H1 (cell line): ENCODE results near the gene MVD. TPM values are rescaled to one million over a fixed set of nuclear protein-coding genes. Genes with fewer than 3 reads are reported as not detected.

ENCODE experiments used
- CTCF ChIA-PET: fragments of 300-600 bp; sonication (Branson Sonifier 250); formaldehyde crosslinking; loops from one replicate; lab custom pipeline; 2021; ENCODE audit not compliant: partially characterized antibody; lab: Charles Lee
- POLR2A ChIA-PET: fragments of 300-600 bp; sonication (Branson Sonifier 250); formaldehyde crosslinking; loops from one replicate; lab custom pipeline; 2021; ENCODE audit warnings: inconsistent platforms; ENCODE audit not compliant: partially characterized antibody; lab: Charles Lee
- DNase-seq, 2 experiments: peaks; one replicate each; pipeline versions ENCODE4 v3.0.0 to v3.0.0-alpha.2; 2010 to 2022; ENCODE audit warnings: low spot score in 2 of 2, low read depth in 1 of 2, mixed read lengths in 1 of 2
- FAIRE-seq: peaks from 2 replicates; lab custom pipeline; 2011; peaks lifted over from hg19 to GRCh38; lab: Jason Lieb, UNC
- H2AFZ ChIP-seq: 2 replicates; pipeline ENCODE4 v1.8.1; 2012; ENCODE audit warnings: low read length, inconsistent platforms
- H2AK5ac ChIP-seq: 2 replicates; pipeline ENCODE4 v1.6.1; 2013; ENCODE audit warnings: low read depth, low read length
- H2BK120ac ChIP-seq: replicated peaks from 2 replicates; pipeline ENCODE3; 2013; ENCODE audit warnings: low read depth, low read length, inconsistent platforms
- H2BK12ac ChIP-seq: 2 replicates; pipeline ENCODE4 v1.6.1; 2013; ENCODE audit warnings: low read depth, low read length
- H2BK15ac ChIP-seq: 2 replicates; pipeline ENCODE4 v1.6.1; 2013; ENCODE audit warnings: low read length
- H2BK20ac ChIP-seq: 2 replicates; pipeline ENCODE4 v1.6.1; 2013; ENCODE audit warnings: low read length
- H2BK5ac ChIP-seq: 2 replicates; pipeline ENCODE4 v1.6.1; 2013; ENCODE audit warnings: low read depth, low read length
- H3K14ac ChIP-seq: 2 replicates; pipeline ENCODE4 v1.6.1; 2013; ENCODE audit warnings: inconsistent platforms; ENCODE audit not compliant: insufficient read length
- H3K18ac ChIP-seq: 2 replicates; pipeline ENCODE4 v1.6.1; 2013; ENCODE audit warnings: low read length; ENCODE audit errors: extremely low read depth
- H3K23ac ChIP-seq: 2 replicates; pipeline ENCODE4 v1.6.1; 2013; ENCODE audit warnings: inconsistent platforms; ENCODE audit not compliant: insufficient read length
- H3K23me2 ChIP-seq: 2 replicates; pipeline ENCODE4 v1.6.1; 2013; ENCODE audit warnings: low read depth, low read length
- H3K27ac ChIP-seq: 2 replicates; pipeline ENCODE4 v1.6.1; 2011; ENCODE audit warnings: low read depth, low read length, inconsistent platforms
- H3K27me3 ChIP-seq, 4 experiments: replicated peaks in 1 of 4; 1 replicate in 1 of 4; 2 replicates in 3 of 4; pipeline versions ENCODE4 v1.6.1 to v1.8.1; 2011 to 2013; ENCODE audit warnings: low read length in 3 of 4, mild to moderate bottlenecking in 3 of 4, inconsistent platforms in 2 of 4, mixed read lengths in 2 of 4, moderate library complexity in 1 of 4; ENCODE audit not compliant: control insufficient read depth in 3 of 4, insufficient read depth in 3 of 4; ENCODE audit errors: extremely low read depth in 1 of 4
- H3K36me3 ChIP-seq, 4 experiments: 2 replicates each; pipeline versions ENCODE4 v1.6.1 to v1.8.1; 2011 to 2013; ENCODE audit warnings: mild to moderate bottlenecking in 4 of 4, low read length in 3 of 4, moderate library complexity in 2 of 4, control low read depth in 1 of 4, inconsistent platforms in 1 of 4; ENCODE audit not compliant: insufficient read depth in 4 of 4, control insufficient read depth in 2 of 4
- H3K4ac ChIP-seq: replicated peaks from 2 replicates; pipeline ENCODE3; 2013; ENCODE audit warnings: low read length, low read depth, mixed read lengths, inconsistent platforms; ENCODE audit not compliant: insufficient read length
- H3K4me1 ChIP-seq, 4 experiments: replicated peaks in 1 of 4; 1 replicate in 1 of 4; 2 replicates in 3 of 4; pipeline versions ENCODE4 v1.6.1 to v1.8.1; 2011 to 2013; ENCODE audit warnings: low read length in 3 of 4, inconsistent platforms in 2 of 4, mixed read lengths in 1 of 4; ENCODE audit not compliant: insufficient read depth in 4 of 4, control insufficient read depth in 3 of 4
- H3K4me2 ChIP-seq, 2 experiments: 2 replicates each; pipeline versions ENCODE4 v1.6.1 to v1.8.1; 2011 to 2013; ENCODE audit warnings: low read depth in 2 of 2, low read length in 2 of 2, control low read depth in 1 of 2, inconsistent platforms in 1 of 2, mild to moderate bottlenecking in 1 of 2; ENCODE audit not compliant: insufficient read depth in 1 of 2
- H3K4me3 ChIP-seq, 4 experiments: fragments of 200-600, 300-600 bp in 1 of 4; sonication (generic), shearing (Covaris generic), sonication (Bioruptor Twin) in 1 of 4; 2 replicates each; pipeline versions ENCODE4 v1.5.1 to v1.8.1; 2011 to 2016; ENCODE audit warnings: low read length in 4 of 4, low read depth in 3 of 4, control low read depth in 2 of 4, inconsistent platforms in 2 of 4, mild to moderate bottlenecking in 2 of 4, mixed read lengths in 1 of 4, moderate library complexity in 1 of 4; ENCODE audit not compliant: insufficient read depth in 2 of 4; ENCODE audit errors: extremely low read depth in 1 of 4
- H3K56ac ChIP-seq: replicated peaks from 2 replicates; pipeline ENCODE3; 2013; ENCODE audit warnings: low read depth, mild to moderate bottlenecking, mixed read lengths, low read length, inconsistent platforms; ENCODE audit not compliant: insufficient read length
- H3K79me1 ChIP-seq: 2 replicates; pipeline ENCODE4 v1.6.1; 2013; ENCODE audit warnings: low read depth, low read length, control low read depth
- H3K79me2 ChIP-seq, 2 experiments: 2 replicates each; pipeline versions ENCODE4 v1.6.1 to v1.8.1; 2012 to 2013; ENCODE audit warnings: low read length in 2 of 2, mild to moderate bottlenecking in 2 of 2, inconsistent platforms in 1 of 2; ENCODE audit not compliant: insufficient read depth in 2 of 2, control insufficient read depth in 1 of 2
- H3K9ac ChIP-seq, 4 experiments: replicated peaks in 1 of 4; 1 replicate in 1 of 4; 2 replicates in 3 of 4; pipeline versions ENCODE4 v1.6.1 to v1.8.1; 2011 to 2013; ENCODE audit warnings: low read depth in 3 of 4, low read length in 3 of 4, control low read depth in 2 of 4, mild to moderate bottlenecking in 2 of 4, moderate library complexity in 2 of 4, inconsistent platforms in 1 of 4; ENCODE audit errors: extremely low read depth in 1 of 4
- H3K9me3 ChIP-seq, 2 experiments: 2 replicates each; pipeline versions ENCODE4 v1.6.1 to v1.8.1; 2012 to 2013; ENCODE audit warnings: mild to moderate bottlenecking in 2 of 2, moderate library complexity in 2 of 2, control low read depth in 1 of 2, inconsistent platforms in 1 of 2, low read depth in 1 of 2, low read length in 1 of 2, mixed read lengths in 1 of 2; ENCODE audit not compliant: insufficient read depth in 2 of 2
- H4K20me1 ChIP-seq, 2 experiments: replicated peaks in 1 of 2; 2 replicates each; pipeline versions ENCODE3 to v1.8.1; 2011 to 2013; ENCODE audit warnings: inconsistent platforms in 2 of 2, low read length in 2 of 2, mild to moderate bottlenecking in 1 of 2; ENCODE audit not compliant: insufficient read depth in 2 of 2, control insufficient read depth in 1 of 2
- H4K5ac ChIP-seq: 2 replicates; pipeline ENCODE4 v1.6.1; 2013; ENCODE audit warnings: low read length, low read depth, mixed read lengths, inconsistent platforms; ENCODE audit not compliant: insufficient read length
- H4K8ac ChIP-seq: 2 replicates; pipeline ENCODE4 v1.8.0; 2013; ENCODE audit warnings: mild to moderate bottlenecking, moderate library complexity, low read length, inconsistent platforms; ENCODE audit not compliant: insufficient read depth; ENCODE audit errors: extremely low read depth
- H4K91ac ChIP-seq: replicated peaks from 2 replicates; pipeline ENCODE3; 2013; ENCODE audit warnings: low read length, mixed read lengths, inconsistent platforms; ENCODE audit not compliant: insufficient read length
- BRCA1 ChIP-seq: IDR thresholded peaks from 2 replicates; pipeline ENCODE4 v1.6.1; 2012; ENCODE audit warnings: low read depth, low read length, improper control_type of control experiment
- POLR2A ChIP-seq, 2 experiments: IDR thresholded peaks; 1 replicate in 1 of 2; 2 replicates in 1 of 2; pipeline ENCODE4 v1.6.1; 2011; ENCODE audit warnings: low read depth in 2 of 2, low read length in 2 of 2, mild to moderate bottlenecking in 2 of 2; ENCODE audit errors: control extremely low read depth in 1 of 2
- RXRA ChIP-seq: IDR thresholded peaks from 2 replicates; pipeline ENCODE4 v1.6.1; 2011; ENCODE audit warnings: low read depth, mild to moderate bottlenecking, low read length, moderate library complexity; ENCODE audit not compliant: insufficient read depth
- TAF1 ChIP-seq: IDR thresholded peaks from 2 replicates; pipeline ENCODE4 v1.6.1; 2011; ENCODE audit warnings: mild to moderate bottlenecking, low read depth, low read length
- ZNF274 ChIP-seq: IDR thresholded peaks from 2 replicates; pipeline ENCODE4 v1.7.0; 2012; ENCODE audit warnings: low read length, borderline replicate concordance; ENCODE audit errors: extremely low read depth
- WGBS, 2 experiments: shearing (Covaris generic) in 1 of 2; methylation state at CpG; one replicate each; pipeline versions ENCODE4 v1.1.6 to v1.1.7; 2013 to 2015; ENCODE audit warnings: low lambda C conversion rate in 2 of 2, mixed read lengths in 2 of 2, inconsistent platforms in 1 of 2, low coverage in 1 of 2, missing lambda C conversion rate in 1 of 2; ENCODE audit not compliant: insufficient replicate concordance in 2 of 2, insufficient coverage in 1 of 2, insufficient read length in 1 of 2; ENCODE audit errors: extremely low coverage in 1 of 2, missing lambda C conversion rate in 1 of 2; 5-methylcytosine and 5-hydroxymethylcytosine counted together
- polyA plus RNA-seq, 7 experiments: library from polyadenylated mRNA; depleted of rRNA in 3 of 7; stranded (reverse) in 5 of 7; unstranded in 2 of 7; fragments of >200 nt in 5 of 7; fragments of 200-250 nt in 2 of 7; gene quantifications; 1 replicate in 5 of 7; 2 replicates in 1 of 7; 4 replicates in 1 of 7; pipeline versions ENCODE4 v1.2.1 to v1.2.3, GENCODE V29; 2011 to 2013; ENCODE audit warnings: missing spikeins in 2 of 7, mixed read lengths in 2 of 7
- total RNA-seq: library from RNA; stranded (reverse); fragmentation: NEBNext Ultra II Directional; extraction: Animal tissue kit (Norgen Biotek cat#: 25700); gene quantifications from 2 replicates; pipeline ENCODE4 v1.2.1, GENCODE V29; 2021

The MVD gene
- total and polyA plus RNA-seq, 2 of the 8 experiments (the other 6 are each of a cell fraction or from before 2014, with no cell fraction given): 47.2 to 77.3 TPM

GRCh38 chr16:88695753-88696152 is 32.9 kb upstream of the MVD start:
- 93% methylated on average over 7 of the region's 7 CpGs; no CpG with 5 or more reads in 1 of the 2 experiments for WGBS, 2 experiments
- H3K4me1 ChIP-seq: no peaks in the 10 kb centered on the region
- H2BK5ac ChIP-seq: no peak overlapping the region

More at GRCh38 chr16:88695753-88696152, 32.9 kb upstream of the MVD start:
- H3K4me2 ChIP-seq: no peak overlapping the region
- H2AFZ ChIP-seq: no peak overlapping the region
- no peak for DNase-seq
- no peak overlapping the region for H3K27ac ChIP-seq
- no peak overlapping the region for H2BK12ac ChIP-seq
- no peak overlapping the region for H3K18ac ChIP-seq
- no peak overlapping the region for H3K4me3 ChIP-seq
- POLR2A ChIA-PET: no interaction called here
- no peak overlapping the region for H4K91ac ChIP-seq
- H3K23ac ChIP-seq: no peak overlapping the region
- H3K9ac ChIP-seq: no peak overlapping the region
- H2BK15ac ChIP-seq: no peak overlapping the region
- H3K23me2 ChIP-seq: no peaks in the 10 kb centered on the region
- H2BK120ac ChIP-seq: no peak overlapping the region
- no peaks in the 10 kb centered on the region for H3K9me3 ChIP-seq
- H3K36me3 ChIP-seq: peaks cover 0 to 15% (median 4%) of the 10 kb centered on the region in 4 experiments; a peak in 4 of 8 replicates
- H2BK20ac ChIP-seq: no peak overlapping the region
- H3K79me2 ChIP-seq: no peaks in the 10 kb centered on the region
- H3K14ac ChIP-seq: no peak overlapping the region
- H2AK5ac ChIP-seq: no peak overlapping the region
- TF ChIP-seq ZNF274 (no peak), POLR2A (IDR thresholded peaks at IDR 0.05; ENCODE audit: control extremely low read depth in 1 of 2, low read depth in 2 of 2, low read length in 2 of 2) (no peak), RXRA (no peak), BRCA1 (no peak), TAF1 (no peak)
- TF ChIP-seq, all 59 proteins: peak for 0
- FAIRE-seq: no peak
- Histone ChIP-seq H3K27me3 (no peaks in the 10 kb centered on the region), H3K4ac (no peak overlapping the region), H3K79me1 (0 out of 2 replicates have a peak, but pooled peaks cover 2% of the 10 kb centered on the region), H4K5ac (no peak overlapping the region), H4K8ac (no peak overlapping the region), H3K56ac (no peak overlapping the region), H4K20me1 (peaks cover 0 to 3% of the 10 kb centered on the region in 2 experiments)
- CTCF ChIA-PET: interaction anchor here (0.6 to 6.5 kb wide), 6 partner anchors 9 to 130 kb away, joined by 3 to 37 read pairs (median 5); no protein-coding TSS in a partner anchor
